Stimulated activated naive CD4-positive, alpha-beta T cell (primary cell): ENCODE results near the gene DCLK2.
A peak's percentile ranks its signal among the peaks of the same experiment; 100 is the strongest.

Experiments used
- DNase-seq, 6 experiments: peaks; one replicate each; lab custom pipeline; 2025; lab: John Stamatoyannopoulos, UW

The DCLK2 gene

GRCh38 chr4:150265806-150266205 is 187.6 kb downstream of the DCLK2 start:
- DNase-seq: no peak

DNA sequence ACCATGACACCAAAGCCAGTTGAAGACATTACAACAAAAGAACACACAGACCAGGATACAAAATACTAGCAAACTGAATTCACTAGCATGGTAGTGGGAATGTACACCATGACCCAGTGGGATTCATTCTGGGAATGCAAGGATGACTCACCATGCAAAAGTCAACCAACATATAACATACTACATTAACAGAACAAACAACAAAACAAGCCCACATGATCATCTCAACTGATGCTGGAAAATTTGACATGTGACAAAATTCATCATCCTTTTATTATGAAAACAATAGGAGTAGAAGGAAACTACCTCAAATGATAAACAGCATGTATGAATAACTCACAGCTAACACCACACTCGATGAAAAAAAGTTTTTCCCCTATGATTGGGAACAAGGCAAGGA is 190.2 kb downstream of the DCLK2 start:
- DNase-seq: no peak

DNA sequence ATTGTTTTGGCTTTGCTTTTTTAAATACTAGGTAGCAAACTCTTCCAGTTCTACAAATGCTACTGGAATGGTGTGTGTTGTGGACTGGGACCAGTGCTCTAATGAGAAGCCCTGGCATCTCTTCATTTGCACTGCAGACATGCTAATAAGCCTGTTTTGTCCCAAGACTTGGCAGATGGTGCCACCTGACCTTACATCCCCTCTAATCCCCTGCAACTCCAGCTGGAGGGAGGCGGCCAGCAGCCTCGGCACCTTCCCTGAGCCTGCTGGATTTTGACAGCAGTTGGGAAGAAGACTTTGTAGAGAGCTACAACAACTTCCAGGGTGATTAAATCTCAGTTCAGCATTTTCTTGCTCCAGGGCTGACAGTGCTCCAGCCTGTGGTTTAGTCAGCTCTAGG is 200.0 kb downstream of the DCLK2 start:
- DNase-seq: no peak

DNA sequence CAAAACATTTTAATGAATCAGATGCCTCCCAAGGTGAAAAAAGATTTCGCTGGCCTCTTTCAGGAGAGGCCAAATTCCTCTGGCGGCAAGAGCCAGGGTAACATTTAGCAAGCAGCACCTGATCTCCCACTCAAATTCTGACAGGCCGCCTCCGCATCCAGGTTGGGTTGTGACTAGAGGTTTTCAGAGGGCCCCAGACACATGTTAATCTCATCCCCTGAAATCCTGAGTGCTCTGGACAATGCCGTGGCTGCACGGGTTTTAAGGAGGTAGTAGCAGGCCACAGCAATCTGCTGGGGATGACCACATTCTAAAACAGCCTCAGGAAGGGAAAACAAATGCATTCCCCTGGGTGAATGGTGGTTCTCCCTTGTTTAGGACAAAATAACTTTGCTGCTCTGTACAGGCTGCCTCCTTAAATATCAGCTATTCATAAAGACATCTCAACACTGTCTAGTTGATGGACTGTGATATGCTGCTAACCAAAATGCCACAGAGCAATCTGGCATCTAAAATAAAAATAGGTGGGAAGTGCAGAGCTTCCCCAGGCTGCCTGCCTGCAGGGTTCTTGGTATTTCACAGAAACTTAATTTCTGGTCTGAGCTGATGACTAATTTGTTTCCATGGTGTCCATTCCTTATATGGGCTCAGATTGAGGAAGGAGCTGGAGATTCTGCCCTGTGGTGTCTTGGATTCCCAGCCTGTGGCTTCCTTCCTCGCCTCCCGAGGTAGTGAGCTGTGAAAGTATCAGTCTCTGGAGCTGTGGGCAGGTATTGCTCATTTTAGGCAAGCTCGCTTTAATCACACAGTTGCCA is 202.0 kb downstream of the DCLK2 start:
- DNase-seq: no peak

GRCh38 chr4:150280975-150281374 is 202.7 kb downstream of the DCLK2 start:
- DNase-seq: no peak

- no peak for DNase-seq
These were observed 205.4 kb downstream of the DCLK2 start for GRCh38 chr4:150283689-150284088.

GRCh38 chr4:150286656-150287055 is 208.4 kb downstream of the DCLK2 start:
- no peak for DNase-seq

GRCh38 chr4:150289198-150289597 is 211.0 kb downstream of the DCLK2 start:
- DNase-seq: no peak

GRCh38 chr4:150289881-150290280 is 211.6 kb downstream of the DCLK2 start:
- DNase-seq: no peak

DNA sequence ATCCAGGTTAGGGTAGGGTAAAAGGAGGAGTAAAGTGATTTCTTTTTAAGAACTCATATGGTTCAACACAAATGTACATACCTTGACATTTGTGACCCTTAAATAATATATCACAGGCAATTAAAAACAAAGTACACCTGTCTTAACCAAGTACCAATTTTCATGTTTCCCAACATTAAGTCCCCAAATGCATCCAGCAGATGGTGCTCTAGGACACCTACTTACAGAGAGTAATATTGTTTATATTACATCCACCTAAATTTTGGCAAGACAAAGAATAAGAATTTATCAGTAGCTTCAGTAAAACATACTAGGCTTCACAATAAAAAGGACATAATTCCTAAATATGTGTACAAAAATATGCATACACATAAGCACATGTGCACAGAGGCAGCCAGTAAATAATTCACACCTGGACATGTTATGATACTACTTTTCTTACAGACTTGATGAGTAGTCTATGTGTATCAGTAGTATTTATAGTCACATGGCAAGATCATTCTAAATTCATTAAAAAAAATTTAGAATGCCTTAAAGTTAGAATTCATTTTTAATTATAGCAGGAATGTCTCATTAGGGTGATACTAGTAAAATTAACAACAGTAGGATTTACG is 219.7 kb downstream of the DCLK2 start:
- peak in 1 of 6 experiments; percentile 2 for DNase-seq

DNA sequence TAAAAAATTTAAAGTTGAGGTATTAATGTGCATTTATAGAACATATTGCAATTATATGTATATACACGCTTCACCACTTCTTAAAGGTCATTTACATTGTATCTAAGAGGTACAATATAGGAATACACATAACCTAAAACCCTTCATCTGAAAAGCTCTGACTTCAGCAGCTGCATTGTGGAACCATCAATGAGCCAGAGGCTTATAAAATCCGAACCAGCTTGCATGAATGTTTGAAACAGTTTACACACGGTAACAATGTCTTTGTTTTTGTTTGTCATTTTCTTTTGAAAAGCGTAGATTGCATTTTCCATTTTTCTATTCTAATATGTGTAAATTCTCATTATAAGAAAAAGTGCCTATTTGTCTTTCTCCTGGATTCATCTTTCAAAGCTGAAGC is 221.6 kb downstream of the DCLK2 start:
- no peak for DNase-seq

- no peak for DNase-seq
These were observed 224.3 kb downstream of the DCLK2 start for GRCh38 chr4:150302553-150302952.

DNA sequence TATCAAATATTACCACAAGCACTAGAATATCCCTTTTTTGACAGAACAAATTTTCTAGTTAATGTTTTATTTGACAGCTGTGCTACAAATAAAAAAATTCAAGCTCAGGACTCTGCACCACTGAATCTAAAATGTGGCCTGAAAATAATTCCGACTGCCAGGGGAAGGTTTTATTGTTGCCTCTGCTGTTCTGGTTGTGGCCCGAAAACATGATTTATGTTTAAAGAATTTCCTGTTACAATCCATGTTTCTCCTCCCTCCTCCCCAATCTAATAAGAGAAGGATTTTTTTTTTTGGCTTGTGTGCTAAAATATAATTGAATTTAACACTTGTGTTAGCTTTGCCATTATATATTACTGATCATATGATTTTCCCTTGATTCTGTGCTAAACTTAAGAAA is 227.8 kb downstream of the DCLK2 start:
- DNase-seq: no peak

- no peak for DNase-seq
These were observed 228.5 kb downstream of the DCLK2 start for GRCh38 chr4:150306719-150307118.
